HG02763 (cell line): ENCODE measurements around the gene AMOT.

Experiments used
- ATAC-seq: cut with Tn5 transposase; IDR thresholded peaks from one replicate; pipeline ENCODE4 v1.9.1; 2021; ENCODE audit warnings: mild to moderate bottlenecking, moderate library complexity; ENCODE audit not compliant: unreplicated experiment

AMOT gene

GRCh38 chrX:112839856-112840255, 775 bp downstream of the AMOT start:
- no peak for ATAC-seq

- ATAC-seq = no peak
These were observed 3.1 kb downstream of the AMOT start for GRCh38 chrX:112837531-112837930.

GRCh38 chrX:112835019-112835418, 5.6 kb downstream of the AMOT start:
- no peak for ATAC-seq

- no peak for ATAC-seq
These were observed 6.4 kb downstream of the AMOT start for GRCh38 chrX:112834031-112834845.

GRCh38 chrX:112832481-112833095, 8.0 kb downstream of the AMOT start:
- no peak for ATAC-seq

- no peak for ATAC-seq
These were observed 10.1 kb downstream of the AMOT start for GRCh38 chrX:112830540-112830939.

GRCh38 chrX:112827292-112827903, 13.2 kb downstream of the AMOT start:
- ATAC-seq = no peak

GRCh38 chrX:112826023-112826422, 14.6 kb downstream of the AMOT start:
- no peak for ATAC-seq

- no peak for ATAC-seq
These were observed 17.7 kb downstream of the AMOT start for GRCh38 chrX:112822892-112823291.

- ATAC-seq = no peak
These were observed 20.0 kb downstream of the AMOT start for GRCh38 chrX:112820364-112821268.

GRCh38 chrX:112819813-112820212, 20.8 kb downstream of the AMOT start:
- no peak for ATAC-seq

GRCh38 chrX:112819008-112819640, 21.5 kb downstream of the AMOT start:
- ATAC-seq = no peak

- ATAC-seq = no peak
These were observed 22.3 kb downstream of the AMOT start for GRCh38 chrX:112818114-112819007.

GRCh38 chrX:112816908-112817307, 23.7 kb downstream of the AMOT start:
- no peak for ATAC-seq

GRCh38 chrX:112814496-112814895, 26.1 kb downstream of the AMOT start:
- ATAC-seq = no peak

GRCh38 chrX:112812741-112813140, 27.9 kb downstream of the AMOT start:
- no peak for ATAC-seq

GRCh38 chrX:112808651-112809195, 31.9 kb downstream of the AMOT start:
- no peak for ATAC-seq

- no peak for ATAC-seq
These were observed 32.6 kb downstream of the AMOT start for GRCh38 chrX:112808007-112808406.

- no peak for ATAC-seq
These were observed 37.6 kb downstream of the AMOT start for GRCh38 chrX:112803060-112803459.
